GM18499 (cell line): ENCODE data around the gene ATP8A2.
"Not testable (repeated sequence)": the region's sequence is repeated elsewhere in the genome, so short reads cannot be mapped to it uniquely, and the experiment has no call there.

Experiments used
- ATAC-seq: cut with Tn5 transposase; IDR thresholded peaks from one replicate; pipeline ENCODE4 v1.9.1; 2021; ENCODE audit warnings: moderate number of reproducible peaks; ENCODE audit not compliant: insufficient read depth, unreplicated experiment

ATP8A2 gene

DNA sequence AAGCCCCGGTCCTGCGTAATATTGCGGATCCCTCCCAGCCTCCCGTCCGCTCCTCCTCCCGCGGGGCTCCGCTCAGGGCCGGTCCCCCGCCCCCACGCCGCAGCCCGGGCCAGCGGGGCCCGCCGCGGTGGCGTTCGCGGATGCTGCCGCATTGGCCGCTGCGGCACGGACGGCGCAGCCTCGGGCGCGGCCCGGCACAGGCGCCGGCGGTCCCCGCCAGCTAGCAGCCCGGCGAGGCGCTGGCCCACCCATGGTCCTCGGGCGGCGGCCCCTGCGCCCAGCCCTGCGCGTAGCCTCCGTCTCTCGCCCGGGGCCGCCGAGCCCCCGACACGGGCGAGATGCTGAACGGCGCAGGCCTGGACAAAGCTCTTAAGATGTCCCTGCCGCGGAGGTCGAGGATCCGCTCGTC, at the start of gene ATP8A2:
Gene ATP8A2 (plus strand): TSS at position 100 of the 409 bp plus-strand sequence. CDS start 239 bp downstream, at position 339.
- ATAC-seq: no peak

DNA sequence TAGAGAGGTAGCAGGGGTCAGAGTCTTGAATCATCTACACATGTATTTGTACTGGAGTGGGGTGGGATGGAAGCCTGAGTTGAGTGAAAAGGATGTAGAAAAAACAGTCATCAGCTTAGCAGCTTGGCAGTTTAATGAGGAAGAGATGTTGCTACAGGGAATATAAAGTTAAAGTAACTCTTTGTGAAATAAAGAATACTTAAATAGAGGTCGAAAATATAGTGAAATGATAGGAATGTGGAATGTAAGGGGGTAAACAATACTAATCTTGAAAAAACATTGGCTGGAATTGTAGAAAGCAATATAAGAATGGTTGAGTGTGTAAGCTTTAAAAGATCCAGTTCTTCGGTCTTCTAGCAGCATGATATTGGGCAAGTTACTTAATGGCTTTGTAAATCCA, 47.7 kb upstream of the ATP8A2 start:
- ATAC-seq: no peak

DNA sequence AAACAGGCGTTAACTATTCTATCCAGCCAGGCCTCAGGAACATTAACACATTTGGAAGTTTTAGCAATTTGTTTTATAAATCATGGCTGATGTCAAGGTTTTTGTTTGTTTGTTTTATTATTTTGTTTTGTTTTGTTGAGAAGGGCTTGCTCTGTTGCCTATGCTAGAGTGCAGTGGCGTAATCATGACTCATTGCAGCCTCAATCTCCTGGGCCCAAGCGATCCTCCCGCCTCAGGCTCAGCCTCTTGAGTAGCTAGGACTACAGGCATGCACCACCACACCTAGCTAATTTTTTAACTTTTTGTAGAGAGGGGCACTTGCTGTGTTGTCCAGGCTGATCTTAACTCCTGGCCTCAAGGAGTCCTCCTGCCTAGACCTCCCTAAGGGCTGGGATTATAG, 42.1 kb upstream of the ATP8A2 start:
- ATAC-seq: no peak

DNA sequence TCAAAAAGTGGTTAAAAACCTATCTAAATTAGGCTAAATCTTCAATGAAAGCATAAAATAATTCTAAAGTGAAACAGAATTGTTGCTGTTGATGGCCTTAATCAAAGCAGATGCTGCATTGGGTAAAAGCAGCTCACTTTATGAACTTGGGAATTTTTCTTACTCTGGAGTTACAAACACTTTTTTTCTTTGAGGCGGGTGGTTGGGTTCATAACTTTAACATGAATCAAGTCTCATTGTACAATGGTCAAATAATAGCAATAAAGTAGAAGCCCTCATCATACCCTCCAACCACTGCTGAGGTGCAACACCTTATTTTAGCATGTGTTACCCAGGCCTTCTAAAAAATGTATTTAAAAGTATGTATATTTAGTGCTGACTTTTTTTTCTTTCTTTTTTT, 41.2 kb upstream of the ATP8A2 start:
- ATAC-seq: no peak

DNA sequence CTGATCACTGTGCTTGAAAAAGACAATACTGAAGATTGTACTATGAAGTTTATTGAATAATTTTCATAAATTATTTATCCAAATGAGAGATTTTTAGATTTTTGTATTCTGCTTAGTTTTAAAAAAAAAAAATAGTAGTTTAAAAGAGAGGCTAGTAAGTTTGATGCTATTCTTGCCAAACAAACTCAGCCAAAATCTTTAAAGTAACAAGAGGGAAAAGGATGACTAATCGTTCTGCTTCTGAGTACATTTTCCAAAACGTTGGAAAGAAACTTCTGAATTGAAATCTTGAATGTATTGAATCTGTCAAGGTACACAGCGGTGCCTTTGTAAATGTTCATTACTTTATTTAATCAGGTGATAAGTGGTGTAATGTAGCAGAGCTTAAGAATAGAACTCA, 35.9 kb upstream of the ATP8A2 start:
- no peak for ATAC-seq

DNA sequence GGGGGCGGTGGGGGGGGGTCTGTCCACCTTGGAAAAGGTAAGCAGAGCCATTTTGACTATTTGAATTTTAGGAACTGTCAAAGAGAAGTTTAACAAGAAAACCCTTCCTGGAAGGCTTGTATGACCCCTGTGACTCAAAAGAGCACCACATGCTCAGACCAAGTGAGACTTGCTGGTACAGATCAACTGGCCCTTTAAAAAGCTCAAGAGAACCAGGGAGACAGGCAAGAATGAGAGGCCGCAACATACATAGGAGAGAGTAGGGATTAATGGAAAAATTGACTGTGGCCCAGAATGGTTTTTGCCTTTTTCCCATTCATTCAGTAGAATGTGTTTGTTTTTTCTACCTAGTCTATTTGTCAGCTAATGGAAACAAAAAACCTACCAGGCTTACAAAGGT, 26.2 kb upstream of the ATP8A2 start:
- ATAC-seq: no peak

DNA sequence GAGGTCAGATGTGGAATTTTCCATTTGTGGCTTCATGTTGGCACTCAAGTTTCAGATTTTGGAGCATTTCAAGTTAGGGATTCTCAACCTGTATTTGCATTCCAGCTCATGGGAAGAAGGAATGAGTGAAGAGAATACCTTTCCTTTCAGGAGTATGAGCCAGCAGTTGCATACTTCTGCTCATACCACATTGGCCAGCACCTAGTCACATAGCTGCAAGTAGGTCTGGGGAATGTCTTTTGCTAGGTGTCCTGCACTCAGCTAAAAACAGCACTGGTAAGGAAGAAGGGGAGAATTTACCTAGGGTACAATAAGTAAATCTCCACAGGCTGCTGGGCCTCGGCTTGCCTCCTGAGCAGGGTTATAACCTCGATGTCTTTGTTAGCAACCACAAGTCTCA, 24.6 kb upstream of the ATP8A2 start:
- ATAC-seq: no peak

DNA sequence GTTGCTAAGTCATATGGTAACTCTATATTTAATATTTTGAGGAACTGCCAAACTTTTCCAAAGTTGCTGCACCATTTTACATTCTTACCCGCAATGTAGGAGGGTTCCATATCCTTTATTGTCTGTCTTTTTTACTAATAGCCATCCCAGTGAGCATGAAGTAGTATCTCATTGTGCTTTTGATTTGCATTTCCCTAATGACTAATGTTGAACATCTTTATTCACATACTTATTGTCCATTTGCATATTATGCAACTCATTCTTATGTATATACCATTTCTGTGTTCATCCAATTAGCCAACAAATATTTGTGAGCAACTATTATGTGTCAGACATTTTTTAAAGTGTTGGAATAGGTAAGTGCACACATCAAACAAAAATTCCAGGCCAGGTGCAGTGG, 20.4 kb upstream of the ATP8A2 start:
- ATAC-seq: no peak

DNA sequence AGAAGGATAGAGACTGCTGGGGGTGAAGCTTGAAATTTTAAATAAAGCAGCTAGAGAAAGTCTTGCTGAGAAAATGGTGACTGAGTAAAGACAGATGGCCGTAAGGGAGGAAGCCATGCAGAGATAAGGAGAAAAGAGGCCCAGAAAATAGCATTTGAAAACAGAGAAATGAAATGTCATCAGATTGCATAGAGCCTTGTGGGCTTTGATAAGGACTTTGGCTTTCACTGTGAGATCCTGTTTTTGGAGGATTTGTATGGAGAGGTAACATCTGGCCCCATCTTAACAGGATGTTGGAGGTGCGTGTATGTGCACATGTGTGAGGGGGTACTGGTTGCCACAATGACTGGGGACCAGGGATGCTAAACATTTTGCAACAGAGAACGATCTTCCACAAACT, 19.5 kb upstream of the ATP8A2 start:
- no peak for ATAC-seq

DNA sequence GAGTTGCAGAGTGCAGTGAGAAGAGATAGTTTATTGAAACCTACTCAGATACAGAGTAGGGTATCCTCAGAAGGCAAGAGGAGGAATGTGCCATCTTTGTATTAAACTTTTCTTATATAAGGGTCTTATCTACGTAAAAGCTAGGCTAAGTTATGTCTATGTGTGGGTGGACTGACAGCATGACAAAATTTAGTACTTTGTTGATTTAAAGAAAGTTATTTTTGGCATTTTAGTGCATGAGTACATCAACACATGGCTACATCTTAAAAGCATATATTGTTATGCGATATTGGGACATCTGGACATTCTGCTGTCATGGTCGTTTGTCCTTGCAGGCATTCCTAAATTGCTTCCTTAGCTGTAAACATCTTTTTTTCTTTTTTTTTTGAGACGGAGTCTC, 19.0 kb upstream of the ATP8A2 start:
- no peak for ATAC-seq

DNA sequence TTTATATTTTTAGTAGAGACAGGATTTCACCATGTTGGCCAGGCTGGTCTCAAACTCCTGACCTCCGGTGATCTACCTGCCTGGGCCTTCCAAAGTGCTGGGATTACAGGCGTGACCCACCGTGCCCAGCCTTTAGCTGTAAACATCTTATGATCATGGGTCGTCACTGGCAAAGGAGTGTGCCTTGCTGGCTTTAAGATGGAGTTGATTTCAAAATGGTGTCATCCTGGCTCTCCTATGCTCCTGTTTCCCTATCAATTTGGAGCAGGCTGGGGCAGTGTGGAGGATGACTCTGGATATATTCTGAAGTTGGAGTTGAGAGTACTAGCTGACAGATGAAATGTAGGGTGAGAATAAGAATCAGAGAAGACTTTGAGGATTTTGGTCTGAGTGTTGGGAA, 18.4 kb upstream of the ATP8A2 start:
- ATAC-seq: no peak

DNA sequence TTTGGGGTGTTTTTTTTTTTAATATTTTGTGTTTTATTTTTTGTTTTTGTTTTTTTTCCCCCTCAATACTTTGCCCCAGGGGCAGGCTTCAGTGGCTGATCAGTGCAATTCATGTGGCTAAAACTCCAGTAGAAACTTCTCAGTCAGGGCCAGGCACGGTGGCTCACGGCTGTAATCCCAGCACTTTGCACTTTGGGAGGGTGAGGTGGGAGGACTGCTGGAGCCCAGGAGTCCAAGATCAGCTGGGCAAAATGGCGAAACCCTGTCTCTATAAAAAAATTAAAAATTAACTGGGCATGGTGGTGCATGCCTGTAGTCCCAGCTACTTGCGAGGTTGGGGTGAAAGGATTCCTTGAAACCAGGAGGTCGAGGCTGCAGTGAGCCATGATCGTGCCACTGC, 17.4 kb upstream of the ATP8A2 start:
- no peak for ATAC-seq

DNA sequence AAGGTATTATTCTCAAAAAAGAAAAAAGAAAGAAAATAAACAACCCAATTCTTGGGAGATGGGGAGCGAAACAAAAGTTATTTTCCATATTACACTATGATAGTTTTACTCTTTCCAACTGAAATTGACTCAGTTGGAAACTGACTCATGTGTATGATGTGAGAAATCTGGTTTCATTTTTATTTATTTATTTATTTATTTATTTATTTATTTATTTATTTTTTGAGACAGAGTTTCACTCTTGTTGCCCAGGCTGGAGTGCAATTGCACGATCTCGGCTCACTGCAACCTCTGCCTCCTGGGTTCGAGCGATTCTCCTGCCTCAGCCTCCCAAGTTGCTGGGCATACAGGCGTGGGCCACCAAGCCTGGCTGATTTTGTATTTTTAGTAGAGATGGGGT, 11.3 kb upstream of the ATP8A2 start:
- not testable (repeated sequence) for ATAC-seq

DNA sequence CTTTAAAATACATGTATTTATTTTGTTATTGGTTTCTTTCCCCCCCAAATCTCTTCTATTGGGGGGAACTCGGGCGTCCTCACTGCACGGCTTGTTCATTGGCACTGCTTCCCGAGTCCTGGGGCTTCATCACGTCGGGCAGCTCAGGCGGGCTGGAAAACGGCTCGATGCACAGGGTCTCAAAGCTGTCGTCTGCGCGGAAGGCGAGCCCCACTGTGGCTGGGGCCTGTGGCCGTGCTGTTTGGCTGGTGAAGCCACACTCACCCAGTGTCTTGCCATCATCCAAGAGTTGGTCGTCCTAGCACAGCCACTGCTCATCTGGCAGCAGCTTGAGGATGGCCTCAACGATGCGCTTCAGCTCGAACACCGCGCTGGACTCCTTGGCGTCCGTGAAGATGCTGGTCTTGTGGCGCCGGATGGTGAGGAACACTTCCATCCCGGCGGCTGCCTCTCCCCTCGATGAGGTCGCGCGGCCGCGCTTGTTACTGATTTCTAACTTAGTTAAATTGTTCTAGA, 6.0 kb upstream of the ATP8A2 start:
- ATAC-seq: no peak

DNA sequence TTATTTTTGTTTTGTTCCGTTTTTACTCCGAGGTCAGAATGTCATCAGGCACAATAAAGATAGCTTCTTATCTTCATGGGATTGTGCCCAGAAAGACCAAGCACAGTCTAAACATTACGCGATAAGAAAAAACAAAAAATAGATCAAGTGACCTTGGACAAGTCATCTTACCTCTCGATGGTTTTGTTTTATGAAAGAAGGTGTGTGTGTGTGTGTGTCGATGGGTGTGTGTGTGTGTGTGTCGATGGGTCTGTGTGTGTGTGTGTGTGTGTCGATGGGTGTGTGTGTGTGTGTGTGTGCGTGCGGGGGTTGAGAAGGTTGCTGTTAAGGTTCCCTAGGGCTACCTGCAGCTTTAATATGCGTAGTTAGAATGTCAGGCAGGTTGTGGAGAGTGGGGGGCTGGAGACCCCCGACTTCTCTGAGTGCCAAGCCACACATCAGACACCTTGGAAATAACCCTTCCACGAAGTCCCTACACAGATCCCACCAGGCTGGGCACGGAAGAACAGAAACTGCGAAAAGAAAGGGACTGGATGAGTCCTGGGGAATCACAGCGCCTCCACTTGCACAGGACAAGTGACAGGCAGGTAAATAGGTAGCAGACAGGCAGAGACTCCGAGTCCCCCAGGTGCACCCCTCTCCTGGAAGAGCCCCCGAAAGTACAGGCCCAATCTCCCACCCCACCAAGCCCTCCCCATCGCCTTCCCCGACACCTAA, 458 bp upstream of the ATP8A2 start:
- ATAC-seq: no peak

DNA sequence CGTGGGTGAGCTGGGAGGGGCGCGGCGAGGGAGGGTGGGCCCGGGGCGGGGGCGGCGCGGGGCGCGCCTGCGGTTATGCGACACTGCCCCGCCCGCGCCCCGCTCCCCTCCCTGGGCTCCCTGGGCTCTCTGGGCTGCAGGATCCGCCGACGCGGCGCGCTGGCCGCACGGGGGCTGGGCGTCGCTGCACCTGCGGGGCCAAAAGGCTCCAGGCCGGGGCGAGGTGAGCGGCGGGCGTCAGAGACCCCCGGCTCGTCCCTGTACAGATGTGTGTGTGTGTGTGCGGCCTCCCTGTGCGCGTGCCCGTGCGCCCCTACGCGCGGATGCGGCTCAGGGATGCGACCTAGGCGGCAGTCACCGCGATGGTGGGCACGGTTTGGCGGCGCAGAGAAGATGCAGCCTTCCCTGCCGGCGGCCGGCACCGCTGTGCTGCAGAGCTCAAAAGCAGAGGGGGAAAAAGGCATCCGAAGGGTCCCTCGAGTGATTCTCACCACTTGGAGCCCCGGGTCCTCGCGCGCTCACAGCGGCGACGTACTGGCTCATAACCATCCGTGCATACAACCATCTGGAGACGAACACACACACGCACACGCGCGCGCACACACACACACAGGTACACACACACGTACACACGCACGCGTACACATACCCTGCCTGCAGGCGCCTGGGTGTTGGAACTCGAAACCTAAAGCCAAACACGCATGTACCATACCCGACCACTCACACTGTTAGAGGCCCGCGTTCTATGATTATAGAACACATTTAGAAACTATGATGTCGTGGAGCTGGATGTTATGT, 709 bp downstream of the ATP8A2 start:
- no peak for ATAC-seq

DNA sequence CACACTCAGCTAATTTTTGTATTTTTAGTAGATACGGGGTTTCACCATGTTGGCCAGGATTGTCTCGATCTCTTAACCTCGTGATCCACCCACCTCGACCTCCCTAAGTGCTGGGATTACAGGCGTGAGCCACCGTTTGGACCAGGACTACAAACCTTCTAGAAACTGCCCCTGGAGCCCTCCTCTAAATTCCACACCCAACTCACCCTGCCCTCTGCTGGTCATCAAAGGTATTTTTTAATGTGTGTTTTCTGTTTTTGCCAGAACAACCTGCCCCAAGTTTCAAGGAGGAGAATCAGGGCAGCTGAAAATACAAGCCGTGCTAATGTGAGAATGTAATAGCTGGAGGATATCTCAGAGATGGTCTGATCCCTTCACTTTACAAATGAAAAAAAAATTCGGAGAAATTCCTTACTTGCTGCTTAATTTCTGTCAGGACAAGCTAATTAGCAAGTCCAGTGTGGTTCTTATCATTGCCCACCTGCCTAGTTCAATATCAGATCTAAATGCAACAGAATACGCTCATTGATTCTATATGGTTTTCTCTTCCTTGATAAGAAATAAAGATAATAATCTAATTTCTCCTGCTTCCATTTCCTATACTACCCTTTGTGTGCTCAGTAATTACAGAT, 4.1 kb downstream of the ATP8A2 start:
- no peak for ATAC-seq

DNA sequence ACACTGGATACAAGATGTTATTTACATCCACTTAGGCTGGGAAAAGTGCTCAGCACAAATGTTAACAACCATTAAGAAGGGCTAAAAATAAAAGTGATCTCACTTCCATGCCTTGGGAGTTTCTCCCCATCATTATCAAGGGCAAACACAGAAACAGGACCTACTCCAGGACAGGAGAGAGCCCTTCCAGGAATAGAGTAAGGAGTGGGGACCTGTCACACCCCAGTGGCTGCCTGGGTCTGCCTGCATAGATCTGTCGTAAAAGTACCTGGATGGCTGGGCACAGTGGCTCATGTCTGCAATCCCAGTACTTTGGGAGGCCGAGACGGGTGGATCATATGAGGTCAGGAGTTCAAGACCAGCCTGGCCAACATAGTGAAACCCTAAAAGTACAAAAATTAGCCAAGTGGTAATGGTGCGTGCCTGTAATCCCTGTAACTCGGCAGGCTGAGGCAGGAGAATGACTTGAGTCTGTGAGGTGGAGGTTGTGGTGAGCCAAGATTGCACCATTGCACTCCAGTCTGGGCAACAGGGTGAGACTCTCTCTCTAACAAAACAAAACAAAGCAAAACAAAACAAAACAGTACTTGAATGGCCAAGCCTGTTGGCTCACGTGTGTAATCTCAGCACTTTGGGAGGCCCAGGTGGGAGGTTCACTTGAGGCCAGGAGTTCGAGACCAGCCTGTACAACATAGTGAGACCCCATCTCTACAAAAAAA, 5.6 kb downstream of the ATP8A2 start:
- ATAC-seq: no peak

DNA sequence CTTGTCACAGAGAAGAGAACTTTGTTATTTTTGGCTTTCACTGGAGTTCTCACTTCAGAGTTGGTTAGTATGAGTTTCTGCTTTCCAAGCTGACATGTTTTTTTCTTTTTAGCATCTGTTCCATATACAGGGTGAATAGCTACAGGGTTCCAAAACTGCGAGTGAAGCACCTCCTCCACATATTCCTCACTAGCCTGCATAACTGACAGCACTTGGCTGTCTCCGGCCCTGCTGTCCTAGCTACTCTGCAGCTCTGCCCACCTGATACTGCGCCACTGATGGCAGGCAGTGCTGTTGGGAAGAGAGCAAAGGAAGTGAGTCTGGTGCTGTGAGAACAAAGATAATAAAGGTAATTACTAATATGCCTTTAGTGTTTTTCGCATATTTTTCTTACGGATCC, 6.8 kb downstream of the ATP8A2 start:
- no peak for ATAC-seq

DNA sequence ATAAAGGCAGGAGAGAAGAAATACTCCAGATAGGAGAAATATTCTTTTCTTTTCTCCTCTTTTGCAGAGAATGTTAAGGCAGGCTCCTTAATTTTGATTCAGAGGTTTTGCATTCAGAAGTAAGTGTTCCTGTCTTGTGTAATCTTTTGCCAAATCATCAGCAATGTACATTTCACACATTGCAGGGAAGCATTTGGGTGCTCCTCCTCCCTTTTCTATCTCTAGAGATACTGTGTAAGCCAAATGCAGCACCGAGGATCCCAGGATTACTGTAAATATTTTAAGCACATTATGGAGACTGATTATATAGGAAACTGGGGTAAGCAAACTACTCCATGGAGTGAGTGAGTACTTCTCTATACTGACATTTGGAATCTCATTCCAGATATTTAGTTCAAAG, 7.2 kb downstream of the ATP8A2 start:
- ATAC-seq: no peak

DNA sequence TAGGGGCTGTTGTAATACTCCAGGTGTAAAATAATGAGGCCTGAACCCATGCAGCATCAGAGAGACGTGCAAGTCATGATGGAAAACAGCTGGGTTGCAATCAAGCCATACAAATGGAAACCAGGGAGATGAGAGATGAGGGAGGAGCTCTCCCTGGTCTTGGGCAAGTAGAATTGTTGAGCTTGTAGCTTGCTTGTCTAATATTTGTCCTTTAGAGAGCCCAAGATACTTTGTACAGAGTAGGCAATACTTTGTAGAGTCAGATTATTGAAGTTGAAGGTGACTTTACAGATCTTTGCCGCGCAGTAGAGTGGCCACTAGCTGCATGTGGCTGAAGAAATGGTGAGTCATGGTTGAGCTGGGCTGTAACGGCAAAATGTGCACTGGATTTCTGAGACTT, 8.3 kb downstream of the ATP8A2 start:
- no peak for ATAC-seq
